ENCODE data around the gene FIGN.

DNA sequence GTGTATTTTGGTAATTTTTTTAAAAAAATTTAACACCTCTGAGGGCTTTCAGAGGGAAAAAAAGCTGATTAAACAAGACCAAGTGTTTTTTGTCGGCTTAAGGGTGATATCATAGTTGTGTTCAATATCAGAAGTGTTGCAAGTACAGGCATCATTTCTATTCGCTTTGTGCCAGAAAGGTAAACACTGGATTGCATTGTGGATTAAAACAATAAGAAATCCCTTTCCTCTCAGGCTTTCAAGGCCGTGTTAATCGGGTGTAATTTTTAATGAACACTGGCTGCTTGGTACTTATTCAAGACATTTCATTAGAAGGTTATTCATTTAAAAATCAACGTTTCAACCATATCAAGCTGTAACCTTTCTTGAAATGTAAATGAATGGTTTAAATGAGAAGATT, 18.3 kb downstream of the FIGN start:
- TF ChIP-seq GABPB1 (CRISPR knock-in tag; IDR thresholded peaks at IDR 0.05) (no peak), CBFB (CRISPR knock-in tag; IDR thresholded peaks at IDR 0.05; ENCODE audit: low read depth) (no peak), JUN (CRISPR knock-in tag; IDR thresholded peaks at IDR 0.05) (no peak), CREM (CRISPR knock-in tag; IDR thresholded peaks at IDR 0.05) (no peak), ZNF219 (CRISPR knock-in tag; IDR thresholded peaks at IDR 0.05; ENCODE audit: borderline replicate concordance) (no peak), ZNF138 (CRISPR knock-in tag; conservative IDR thresholded peaks at IDR 0.05) (no peak), IRF2 (CRISPR knock-in tag; IDR thresholded peaks at IDR 0.05; ENCODE audit: borderline replicate concordance, low read depth) (no peak), SP1 (CRISPR knock-in tag; conservative IDR thresholded peaks at IDR 0.05) (no peak)
- TF ChIP-seq, protein P1, sequence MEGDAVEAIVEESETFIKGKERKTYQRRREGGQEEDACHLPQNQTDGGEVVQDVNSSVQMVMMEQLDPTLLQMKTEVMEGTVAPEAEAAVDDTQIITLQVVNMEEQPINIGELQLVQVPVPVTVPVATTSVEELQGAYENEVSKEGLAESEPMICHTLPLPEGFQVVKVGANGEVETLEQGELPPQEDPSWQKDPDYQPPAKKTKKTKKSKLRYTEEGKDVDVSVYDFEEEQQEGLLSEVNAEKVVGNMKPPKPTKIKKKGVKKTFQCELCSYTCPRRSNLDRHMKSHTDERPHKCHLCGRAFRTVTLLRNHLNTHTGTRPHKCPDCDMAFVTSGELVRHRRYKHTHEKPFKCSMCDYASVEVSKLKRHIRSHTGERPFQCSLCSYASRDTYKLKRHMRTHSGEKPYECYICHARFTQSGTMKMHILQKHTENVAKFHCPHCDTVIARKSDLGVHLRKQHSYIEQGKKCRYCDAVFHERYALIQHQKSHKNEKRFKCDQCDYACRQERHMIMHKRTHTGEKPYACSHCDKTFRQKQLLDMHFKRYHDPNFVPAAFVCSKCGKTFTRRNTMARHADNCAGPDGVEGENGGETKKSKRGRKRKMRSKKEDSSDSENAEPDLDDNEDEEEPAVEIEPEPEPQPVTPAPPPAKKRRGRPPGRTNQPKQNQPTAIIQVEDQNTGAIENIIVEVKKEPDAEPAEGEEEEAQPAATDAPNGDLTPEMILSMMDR (IDR thresholded peaks at IDR 0.05) = no peak
- TF ChIP-seq, protein P2, sequence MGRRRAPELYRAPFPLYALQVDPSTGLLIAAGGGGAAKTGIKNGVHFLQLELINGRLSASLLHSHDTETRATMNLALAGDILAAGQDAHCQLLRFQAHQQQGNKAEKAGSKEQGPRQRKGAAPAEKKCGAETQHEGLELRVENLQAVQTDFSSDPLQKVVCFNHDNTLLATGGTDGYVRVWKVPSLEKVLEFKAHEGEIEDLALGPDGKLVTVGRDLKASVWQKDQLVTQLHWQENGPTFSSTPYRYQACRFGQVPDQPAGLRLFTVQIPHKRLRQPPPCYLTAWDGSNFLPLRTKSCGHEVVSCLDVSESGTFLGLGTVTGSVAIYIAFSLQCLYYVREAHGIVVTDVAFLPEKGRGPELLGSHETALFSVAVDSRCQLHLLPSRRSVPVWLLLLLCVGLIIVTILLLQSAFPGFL (CRISPR knock-in tag; IDR thresholded peaks at IDR 0.05; ENCODE audit: borderline replicate concordance) = no peak
- TF ChIP-seq, protein P3, sequence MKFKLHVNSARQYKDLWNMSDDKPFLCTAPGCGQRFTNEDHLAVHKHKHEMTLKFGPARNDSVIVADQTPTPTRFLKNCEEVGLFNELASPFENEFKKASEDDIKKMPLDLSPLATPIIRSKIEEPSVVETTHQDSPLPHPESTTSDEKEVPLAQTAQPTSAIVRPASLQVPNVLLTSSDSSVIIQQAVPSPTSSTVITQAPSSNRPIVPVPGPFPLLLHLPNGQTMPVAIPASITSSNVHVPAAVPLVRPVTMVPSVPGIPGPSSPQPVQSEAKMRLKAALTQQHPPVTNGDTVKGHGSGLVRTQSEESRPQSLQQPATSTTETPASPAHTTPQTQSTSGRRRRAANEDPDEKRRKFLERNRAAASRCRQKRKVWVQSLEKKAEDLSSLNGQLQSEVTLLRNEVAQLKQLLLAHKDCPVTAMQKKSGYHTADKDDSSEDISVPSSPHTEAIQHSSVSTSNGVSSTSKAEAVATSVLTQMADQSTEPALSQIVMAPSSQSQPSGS (CRISPR knock-in tag; IDR thresholded peaks at IDR 0.05; ENCODE audit: borderline replicate concordance, low read depth) = no peak
- TF ChIP-seq, protein P4, sequence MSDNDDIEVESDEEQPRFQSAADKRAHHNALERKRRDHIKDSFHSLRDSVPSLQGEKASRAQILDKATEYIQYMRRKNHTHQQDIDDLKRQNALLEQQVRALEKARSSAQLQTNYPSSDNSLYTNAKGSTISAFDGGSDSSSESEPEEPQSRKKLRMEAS (CRISPR knock-in tag; IDR thresholded peaks at IDR 0.05) = no peak
- TF ChIP-seq, protein P5, sequence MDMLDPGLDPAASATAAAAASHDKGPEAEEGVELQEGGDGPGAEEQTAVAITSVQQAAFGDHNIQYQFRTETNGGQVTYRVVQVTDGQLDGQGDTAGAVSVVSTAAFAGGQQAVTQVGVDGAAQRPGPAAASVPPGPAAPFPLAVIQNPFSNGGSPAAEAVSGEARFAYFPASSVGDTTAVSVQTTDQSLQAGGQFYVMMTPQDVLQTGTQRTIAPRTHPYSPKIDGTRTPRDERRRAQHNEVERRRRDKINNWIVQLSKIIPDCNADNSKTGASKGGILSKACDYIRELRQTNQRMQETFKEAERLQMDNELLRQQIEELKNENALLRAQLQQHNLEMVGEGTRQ (CRISPR knock-in tag; IDR thresholded peaks at IDR 0.05) = no peak
- TF ChIP-seq, protein P6, sequence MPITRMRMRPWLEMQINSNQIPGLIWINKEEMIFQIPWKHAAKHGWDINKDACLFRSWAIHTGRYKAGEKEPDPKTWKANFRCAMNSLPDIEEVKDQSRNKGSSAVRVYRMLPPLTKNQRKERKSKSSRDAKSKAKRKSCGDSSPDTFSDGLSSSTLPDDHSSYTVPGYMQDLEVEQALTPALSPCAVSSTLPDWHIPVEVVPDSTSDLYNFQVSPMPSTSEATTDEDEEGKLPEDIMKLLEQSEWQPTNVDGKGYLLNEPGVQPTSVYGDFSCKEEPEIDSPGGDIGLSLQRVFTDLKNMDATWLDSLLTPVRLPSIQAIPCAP (CRISPR knock-in tag; IDR thresholded peaks at IDR 0.05) = no peak
